ENCODE measurements around the gene SYT5. TPM values are rescaled to one million over a fixed set of nuclear protein-coding genes. Genes with fewer than 3 reads are reported as not detected.
A peak's percentile ranks its signal among the peaks of the same experiment; 100 is the strongest.

The SYT5 gene
- total and polyA plus RNA-seq, 2 of the 13 experiments (the other 11 are each of a cell fraction or from before 2014, with no cell fraction given), result not detected

DNA sequence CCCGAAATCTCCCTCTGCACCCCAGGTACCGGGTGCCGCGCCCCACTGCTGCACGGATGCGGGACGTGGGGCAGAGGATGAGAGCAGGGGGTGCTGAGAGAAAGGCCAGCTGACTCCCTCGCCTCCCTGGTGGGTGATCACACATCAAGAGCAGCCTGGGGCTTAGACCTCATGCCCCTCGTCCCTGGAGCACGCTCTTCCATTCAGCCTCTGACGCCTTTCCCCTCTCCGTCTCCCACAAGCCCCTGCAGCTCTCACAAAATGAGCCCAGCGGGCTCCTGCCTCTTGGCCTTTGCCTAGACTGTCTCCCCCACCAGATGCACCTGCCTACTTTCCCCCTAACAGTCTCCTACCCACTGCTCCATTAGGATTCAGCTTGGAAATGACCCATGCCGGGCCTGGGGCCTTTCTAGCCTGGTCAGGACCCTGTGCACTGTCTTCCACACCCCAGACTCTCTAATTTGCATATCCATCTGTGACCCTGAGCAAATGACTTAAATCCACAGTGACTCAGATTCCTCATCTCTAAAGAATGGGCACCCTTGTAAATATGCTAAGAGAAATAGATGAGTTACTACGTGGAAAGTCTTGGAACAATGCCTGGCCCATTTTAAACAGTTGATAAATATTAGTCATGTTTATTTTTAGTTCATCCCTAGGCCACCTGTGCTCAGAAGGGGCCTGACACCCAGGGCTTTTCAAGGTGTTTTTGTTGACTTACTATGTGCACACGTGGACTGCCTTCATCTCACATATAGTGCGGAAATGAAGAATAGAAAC, 29.8 kb upstream of the SYT5 start (continued):
- TF ChIP-seq, protein P1, sequence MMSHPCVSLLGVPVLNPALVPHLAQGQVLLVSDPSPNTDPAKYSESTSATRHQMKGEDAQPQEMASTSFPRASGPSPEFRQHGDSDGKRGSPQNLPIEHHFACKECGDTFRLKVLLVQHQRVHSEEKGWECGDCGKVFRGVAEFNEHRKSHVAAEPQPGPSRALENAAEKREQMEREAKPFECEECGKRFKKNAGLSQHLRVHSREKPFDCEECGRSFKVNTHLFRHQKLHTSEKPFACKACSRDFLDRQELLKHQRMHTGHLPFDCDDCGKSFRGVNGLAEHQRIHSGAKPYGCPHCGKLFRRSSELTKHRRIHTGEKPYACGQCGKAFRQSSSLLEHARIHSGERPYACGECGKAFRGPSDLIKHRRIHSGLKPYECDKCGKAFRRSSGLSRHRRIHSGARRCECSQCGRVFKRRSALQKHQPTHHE (CRISPR knock-in tag; IDR thresholded peaks at IDR 0.05; ENCODE audit: borderline replicate concordance), result 0 out of 2 replicates have a peak, but pooled peaks have one; percentile 41
- TF ChIP-seq RELA (CRISPR knock-in tag; IDR thresholded peaks at IDR 0.05) (no peak), SAFB2 (CRISPR knock-in tag; IDR thresholded peaks at IDR 0.05; ENCODE audit: borderline replicate concordance, low read depth) (no peak), ZNF776 (CRISPR knock-in tag; IDR thresholded peaks at IDR 0.05) (peak; percentile 82), ZNF737 (CRISPR knock-in tag; IDR thresholded peaks at IDR 0.05; ENCODE audit: borderline replicate concordance) (no peak), ZNF34 (CRISPR knock-in tag; IDR thresholded peaks at IDR 0.05; ENCODE audit: borderline replicate concordance) (no peak), SIN3A (IDR thresholded peaks at IDR 0.05; ENCODE audit: borderline replicate concordance, low read depth, low read length) (peak; percentile 32; the same call in 1 of the 2 replicates), PTBP1 (IDR thresholded peaks at IDR 0.05; ENCODE audit: low read depth, low read length, poor library complexity, severe bottlenecking) (peak; percentile 53), ARNTL (CRISPR knock-in tag; IDR thresholded peaks at IDR 0.05) (peak; percentile 13; the same call in 1 of the 2 replicates), RCOR2 (CRISPR knock-in tag; IDR thresholded peaks at IDR 0.05) (no peak), ERF (CRISPR knock-in tag; IDR thresholded peaks at IDR 0.05) (peak; percentile 51), CBFB (CRISPR knock-in tag; IDR thresholded peaks at IDR 0.05) (peak; percentile 7; the same call in 1 of the 2 replicates), NCOA5 (CRISPR knock-in tag; IDR thresholded peaks at IDR 0.05) (no peak), BHLHE40 (IDR thresholded peaks at IDR 0.05; ENCODE audit: low read length) (peak; percentile 46; the same call in 1 of the 2 replicates), SMAD1 (CRISPR knock-in tag; IDR thresholded peaks at IDR 0.05; ENCODE audit: borderline replicate concordance, low read depth) (peak; percentile 35; the same call in 1 of the 2 replicates), ZIK1 (CRISPR knock-in tag; IDR thresholded peaks at IDR 0.05; ENCODE audit: borderline replicate concordance, low read depth) (peak; percentile 67; the same call in 1 of the 2 replicates), GABPB1 (CRISPR knock-in tag; IDR thresholded peaks at IDR 0.05) (0 out of 2 replicates have a peak, but pooled peaks have one; percentile 46)
- TF ChIP-seq, protein P2, sequence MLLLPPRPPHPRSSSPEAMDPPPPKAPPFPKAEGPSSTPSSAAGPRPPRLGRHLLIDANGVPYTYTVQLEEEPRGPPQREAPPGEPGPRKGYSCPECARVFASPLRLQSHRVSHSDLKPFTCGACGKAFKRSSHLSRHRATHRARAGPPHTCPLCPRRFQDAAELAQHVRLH (CRISPR knock-in tag; IDR thresholded peaks at IDR 0.05; ENCODE audit: borderline replicate concordance, low read depth), result peak; percentile 18; the same call in 1 of the 2 replicates
- TF ChIP-seq, protein P3, sequence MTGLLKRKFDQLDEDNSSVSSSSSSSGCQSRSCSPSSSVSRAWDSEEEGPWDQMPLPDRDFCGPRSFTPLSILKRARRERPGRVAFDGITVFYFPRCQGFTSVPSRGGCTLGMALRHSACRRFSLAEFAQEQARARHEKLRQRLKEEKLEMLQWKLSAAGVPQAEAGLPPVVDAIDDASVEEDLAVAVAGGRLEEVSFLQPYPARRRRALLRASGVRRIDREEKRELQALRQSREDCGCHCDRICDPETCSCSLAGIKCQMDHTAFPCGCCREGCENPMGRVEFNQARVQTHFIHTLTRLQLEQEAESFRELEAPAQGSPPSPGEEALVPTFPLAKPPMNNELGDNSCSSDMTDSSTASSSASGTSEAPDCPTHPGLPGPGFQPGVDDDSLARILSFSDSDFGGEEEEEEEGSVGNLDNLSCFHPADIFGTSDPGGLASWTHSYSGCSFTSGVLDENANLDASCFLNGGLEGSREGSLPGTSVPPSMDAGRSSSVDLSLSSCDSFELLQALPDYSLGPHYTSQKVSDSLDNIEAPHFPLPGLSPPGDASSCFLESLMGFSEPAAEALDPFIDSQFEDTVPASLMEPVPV (CRISPR knock-in tag; IDR thresholded peaks at IDR 0.05), result peak; percentile 27; the same call in 1 of the 2 replicates
- TF ChIP-seq, protein P4, sequence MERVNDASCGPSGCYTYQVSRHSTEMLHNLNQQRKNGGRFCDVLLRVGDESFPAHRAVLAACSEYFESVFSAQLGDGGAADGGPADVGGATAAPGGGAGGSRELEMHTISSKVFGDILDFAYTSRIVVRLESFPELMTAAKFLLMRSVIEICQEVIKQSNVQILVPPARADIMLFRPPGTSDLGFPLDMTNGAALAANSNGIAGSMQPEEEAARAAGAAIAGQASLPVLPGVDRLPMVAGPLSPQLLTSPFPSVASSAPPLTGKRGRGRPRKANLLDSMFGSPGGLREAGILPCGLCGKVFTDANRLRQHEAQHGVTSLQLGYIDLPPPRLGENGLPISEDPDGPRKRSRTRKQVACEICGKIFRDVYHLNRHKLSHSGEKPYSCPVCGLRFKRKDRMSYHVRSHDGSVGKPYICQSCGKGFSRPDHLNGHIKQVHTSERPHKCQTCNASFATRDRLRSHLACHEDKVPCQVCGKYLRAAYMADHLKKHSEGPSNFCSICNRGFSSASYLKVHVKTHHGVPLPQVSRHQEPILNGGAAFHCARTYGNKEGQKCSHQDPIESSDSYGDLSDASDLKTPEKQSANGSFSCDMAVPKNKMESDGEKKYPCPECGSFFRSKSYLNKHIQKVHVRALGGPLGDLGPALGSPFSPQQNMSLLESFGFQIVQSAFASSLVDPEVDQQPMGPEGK (CRISPR knock-in tag; IDR thresholded peaks at IDR 0.05), result 0 out of 2 replicates have a peak, but pooled peaks have one; percentile 36
